Activated naive CD4-positive, alpha-beta T cell treated with anti-CD3 and anti-CD28 coated beads, Interleukin-2, amount 50 U/mL, for 24 hours (primary cell): ENCODE measurements around the gene LCN1.
"Not testable (repeated sequence)": the region's sequence is repeated elsewhere in the genome, so short reads cannot be mapped to it uniquely, and the experiment has no call there.

Experiments
- H3K27ac Mint-ChIP-seq: one replicate; pipeline ENCODE4 v1.8.0; 2021; ENCODE audit warnings: mild to moderate bottlenecking, mixed read lengths
- H3K27me3 Mint-ChIP-seq: one replicate; pipeline ENCODE4 v1.8.0; 2021; ENCODE audit warnings: mixed read lengths
- H3K36me3 Mint-ChIP-seq: one replicate; pipeline ENCODE4 v1.8.0; 2021; ENCODE audit warnings: mixed read lengths
- H3K4me1 Mint-ChIP-seq: one replicate; pipeline ENCODE4 v1.8.0; 2021; ENCODE audit warnings: mixed read lengths
- H3K4me3 Mint-ChIP-seq: one replicate; pipeline ENCODE4 v1.8.0; 2021; ENCODE audit warnings: mild to moderate bottlenecking, mixed read lengths
- H3K9me3 Mint-ChIP-seq: one replicate; pipeline ENCODE4 v1.8.0; 2021; ENCODE audit warnings: mixed read lengths

LCN1 gene

GRCh38 chr9:135509458-135509857 is 11.8 kb upstream of the LCN1 start:
- Mint-ChIP-seq H3K36me3 (peaks cover 8% of the 10 kb centered on the region), H3K27ac (no peak overlapping the region), H3K4me3 (no peak overlapping the region), H3K9me3 (peaks cover 12% of the 10 kb centered on the region), H3K27me3 (peaks cover 4% of the 10 kb centered on the region), H3K4me1 (peaks cover 3% of the 10 kb centered on the region)

- no peak overlapping the region for H3K27ac Mint-ChIP-seq
- H3K4me1 Mint-ChIP-seq: no peaks in the 10 kb centered on the region
- peaks cover 6% of the 10 kb centered on the region for H3K36me3 Mint-ChIP-seq
- H3K9me3 Mint-ChIP-seq: peaks cover 12% of the 10 kb centered on the region
- H3K27me3 Mint-ChIP-seq: peaks cover 4% of the 10 kb centered on the region
- H3K4me3 Mint-ChIP-seq: no peak overlapping the region
These were observed 9.0 kb upstream of the LCN1 start for GRCh38 chr9:135512241-135512603.

GRCh38 chr9:135512904-135513303 is 8.3 kb upstream of the LCN1 start:
- no peaks in the 10 kb centered on the region for H3K4me1 Mint-ChIP-seq
- H3K9me3 Mint-ChIP-seq: peaks cover 12% of the 10 kb centered on the region
- H3K27me3 Mint-ChIP-seq: peaks cover 4% of the 10 kb centered on the region
- H3K4me3 Mint-ChIP-seq: no peak overlapping the region
- H3K36me3 Mint-ChIP-seq: peaks cover 6% of the 10 kb centered on the region
- no peak overlapping the region for H3K27ac Mint-ChIP-seq

GRCh38 chr9:135513351-135513846 is 7.8 kb upstream of the LCN1 start:
- peaks cover 4% of the 10 kb centered on the region for H3K27me3 Mint-ChIP-seq
- peaks cover 9% of the 10 kb centered on the region for H3K9me3 Mint-ChIP-seq
- no peak overlapping the region for H3K27ac Mint-ChIP-seq
- H3K4me3 Mint-ChIP-seq: no peak overlapping the region
- H3K36me3 Mint-ChIP-seq: peaks cover 6% of the 10 kb centered on the region
- no peaks in the 10 kb centered on the region for H3K4me1 Mint-ChIP-seq

GRCh38 chr9:135513906-135514305 is 7.3 kb upstream of the LCN1 start:
- H3K36me3 Mint-ChIP-seq, H3K4me3 Mint-ChIP-seq, H3K4me1 Mint-ChIP-seq, H3K27ac Mint-ChIP-seq, H3K27me3 Mint-ChIP-seq, H3K9me3 Mint-ChIP-seq: not testable (repeated sequence)

- Mint-ChIP-seq H3K36me3 (peaks cover 1% of the 10 kb centered on the region), H3K4me3 (no peak overlapping the region), H3K27me3 (peaks cover 2% of the 10 kb centered on the region), H3K27ac (no peak overlapping the region), H3K9me3 (peaks cover 1% of the 10 kb centered on the region), H3K4me1 (no peaks in the 10 kb centered on the region)
These were observed 6.7 kb upstream of the LCN1 start for GRCh38 chr9:135514342-135515082.

GRCh38 chr9:135515083-135515951 is 5.9 kb upstream of the LCN1 start:
- Mint-ChIP-seq H3K4me1 (no peaks in the 10 kb centered on the region), H3K4me3 (no peak overlapping the region), H3K27ac (no peak overlapping the region), H3K9me3 (no peaks in the 10 kb centered on the region), H3K36me3 (no peaks in the 10 kb centered on the region), H3K27me3 (peaks cover 2% of the 10 kb centered on the region)

- no peak overlapping the region for H3K27ac Mint-ChIP-seq
- H3K27me3 Mint-ChIP-seq: peaks cover 2% of the 10 kb centered on the region
- no peak overlapping the region for H3K4me3 Mint-ChIP-seq
- no peaks in the 10 kb centered on the region for H3K9me3 Mint-ChIP-seq
- no peaks in the 10 kb centered on the region for H3K36me3 Mint-ChIP-seq
- no peaks in the 10 kb centered on the region for H3K4me1 Mint-ChIP-seq
These were observed 4.9 kb upstream of the LCN1 start for GRCh38 chr9:135516132-135516860.

- H3K27me3 Mint-ChIP-seq: peaks cover 2% of the 10 kb centered on the region
- no peak overlapping the region for H3K27ac Mint-ChIP-seq
- no peaks in the 10 kb centered on the region for H3K9me3 Mint-ChIP-seq
- no peaks in the 10 kb centered on the region for H3K36me3 Mint-ChIP-seq
- no peak overlapping the region for H3K4me3 Mint-ChIP-seq
- H3K4me1 Mint-ChIP-seq: no peaks in the 10 kb centered on the region
These were observed 3.8 kb upstream of the LCN1 start for GRCh38 chr9:135517407-135517822.

GRCh38 chr9:135519179-135519971 is 1.9 kb upstream of the LCN1 start:
- Mint-ChIP-seq H3K36me3 (no peaks in the 10 kb centered on the region), H3K9me3 (no peaks in the 10 kb centered on the region), H3K27me3 (peaks cover 2% of the 10 kb centered on the region), H3K27ac (no peak overlapping the region), H3K4me1 (no peaks in the 10 kb centered on the region), H3K4me3 (no peak overlapping the region)

- Mint-ChIP-seq H3K36me3 (no peaks in the 10 kb centered on the region), H3K4me3 (no peak overlapping the region), H3K27me3 (peaks cover 2% of the 10 kb centered on the region), H3K4me1 (no peaks in the 10 kb centered on the region), H3K9me3 (no peaks in the 10 kb centered on the region), H3K27ac (no peak overlapping the region)
These were observed 412 bp downstream of the LCN1 start for GRCh38 chr9:135521608-135522095.

- Mint-ChIP-seq H3K9me3 (no peaks in the 10 kb centered on the region), H3K27me3 (peaks cover 2% of the 10 kb centered on the region), H3K27ac (no peak overlapping the region), H3K36me3 (no peaks in the 10 kb centered on the region), H3K4me1 (no peaks in the 10 kb centered on the region), H3K4me3 (no peak overlapping the region)
These were observed 1.1 kb downstream of the LCN1 start for GRCh38 chr9:135522137-135522877.

- Mint-ChIP-seq H3K27ac (no peak overlapping the region), H3K36me3 (no peaks in the 10 kb centered on the region), H3K27me3 (peaks cover 2% of the 10 kb centered on the region), H3K4me3 (no peak overlapping the region), H3K4me1 (no peaks in the 10 kb centered on the region), H3K9me3 (no peaks in the 10 kb centered on the region)
These were observed 1.7 kb downstream of the LCN1 start for GRCh38 chr9:135522931-135523330.

- Mint-ChIP-seq H3K27me3 (peaks cover 2% of the 10 kb centered on the region), H3K4me3 (no peak overlapping the region), H3K36me3 (no peaks in the 10 kb centered on the region), H3K27ac (no peak overlapping the region), H3K4me1 (no peaks in the 10 kb centered on the region), H3K9me3 (no peaks in the 10 kb centered on the region)
These were observed 2.4 kb downstream of the LCN1 start for GRCh38 chr9:135523521-135524129.
